SKM-1 (cell line): Measurements from ENCODE around the gene UHRF1.
A peak's percentile ranks its signal among the peaks of the same experiment; 100 is the strongest.
"Not testable (repeated sequence)": the region's sequence is repeated elsewhere in the genome, so short reads cannot be mapped to it uniquely, and the experiment has no call there.

Experiments
- DNase-seq: peaks from one replicate; lab custom pipeline; 2025; ENCODE audit not compliant: unreplicated experiment; lab: John Stamatoyannopoulos, UW

Gene UHRF1

DNA sequence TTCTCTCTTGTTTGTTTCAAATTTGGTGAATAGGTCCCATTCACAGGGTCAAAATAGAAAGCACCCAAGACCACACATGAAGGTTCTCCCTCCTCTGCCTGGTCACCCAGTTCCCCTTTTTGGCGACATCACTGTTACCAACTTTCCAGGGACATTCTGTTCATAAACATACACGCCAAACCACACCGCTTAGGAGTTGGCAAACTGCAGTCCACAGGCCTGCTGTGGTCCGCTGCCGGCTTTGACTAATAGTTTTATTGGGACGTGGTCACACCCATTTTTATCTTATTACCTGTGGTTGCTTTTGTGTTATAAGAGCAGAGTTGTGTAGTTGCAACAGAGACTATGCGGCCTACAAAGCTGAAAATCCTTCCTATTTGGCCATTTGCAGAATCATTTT is 24.2 kb downstream of the UHRF1 start:
- no peak for DNase-seq

DNA sequence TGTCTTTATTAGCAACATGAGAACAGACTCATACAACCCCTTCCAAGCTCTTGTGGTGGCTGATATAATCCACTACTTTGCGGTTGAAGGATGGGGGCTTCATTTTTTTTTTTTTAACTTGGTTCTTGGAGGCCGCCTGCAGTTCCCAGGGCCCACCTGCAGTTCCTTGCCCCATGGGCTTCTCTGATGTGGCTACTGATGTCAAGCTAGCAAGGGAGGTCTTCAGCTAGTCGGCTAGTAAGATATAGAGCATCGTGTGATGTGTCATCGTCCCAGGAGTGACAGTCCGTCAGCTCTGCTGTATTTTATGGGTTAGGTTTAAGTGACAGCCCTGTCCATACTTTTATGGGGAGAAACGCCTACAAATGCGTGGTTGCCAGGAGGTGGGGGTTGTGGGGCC is 26.1 kb downstream of the UHRF1 start:
- DNase-seq, result no peak

DNA sequence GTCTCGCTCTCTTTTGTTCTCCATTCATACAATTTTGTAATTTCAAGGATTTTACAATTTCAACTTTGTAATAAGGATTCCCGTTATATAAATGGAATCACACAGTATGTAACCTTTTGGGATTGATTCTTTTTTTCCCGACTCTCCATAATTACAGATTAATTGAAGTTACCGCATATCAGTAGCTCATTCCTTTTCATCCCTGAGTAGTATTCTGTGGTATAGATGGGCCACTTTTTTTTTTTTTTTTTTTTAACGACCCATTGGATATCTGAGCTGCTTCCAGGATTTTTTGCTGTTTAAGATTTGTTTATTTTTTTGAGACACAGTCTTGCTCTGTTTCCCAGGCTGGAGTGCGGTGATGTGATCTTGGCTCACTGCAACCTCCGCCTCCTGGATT is 27.8 kb downstream of the UHRF1 start:
- no peak for DNase-seq

DNA sequence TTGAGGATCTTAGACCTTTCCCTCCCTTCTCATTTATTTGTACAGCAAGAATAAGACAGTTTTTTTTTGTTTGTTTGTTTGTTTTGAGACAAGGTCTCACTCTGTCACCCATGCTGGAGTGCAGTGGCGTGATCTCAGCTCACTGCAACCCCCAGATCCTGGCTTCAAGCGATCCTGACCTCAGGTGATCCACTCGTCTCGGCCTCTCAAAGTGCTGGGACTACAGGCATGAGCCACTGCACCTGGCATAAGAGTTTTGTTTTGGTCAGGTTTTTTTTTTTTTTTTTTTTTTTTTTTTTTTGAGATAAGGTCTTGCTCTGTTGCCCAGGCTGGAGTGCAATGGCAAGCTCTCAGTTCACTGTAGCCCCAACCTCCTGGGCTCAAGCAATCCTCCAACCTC is 29.2 kb downstream of the UHRF1 start:
- DNase-seq, result not testable (repeated sequence)

DNA sequence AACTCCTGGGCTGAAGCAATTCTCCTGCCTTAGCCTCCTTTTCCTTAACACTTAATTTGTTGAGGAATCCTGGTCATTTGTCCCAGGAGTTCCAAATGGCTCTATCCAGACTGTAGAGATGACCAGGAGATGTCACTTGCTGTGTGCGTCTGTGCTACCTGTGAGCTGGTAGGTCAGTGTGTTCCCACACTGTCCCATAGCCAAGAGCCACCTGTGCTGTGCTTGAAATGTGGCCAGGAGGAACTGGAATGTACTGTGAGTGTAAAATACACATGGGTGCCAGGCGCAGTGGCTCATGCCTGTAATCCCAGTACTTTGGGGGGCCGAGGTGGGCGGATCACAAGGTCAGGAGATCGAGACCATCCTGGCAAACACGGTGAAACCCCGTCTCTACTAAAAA is 30.2 kb downstream of the UHRF1 start:
- DNase-seq, result no peak

DNA sequence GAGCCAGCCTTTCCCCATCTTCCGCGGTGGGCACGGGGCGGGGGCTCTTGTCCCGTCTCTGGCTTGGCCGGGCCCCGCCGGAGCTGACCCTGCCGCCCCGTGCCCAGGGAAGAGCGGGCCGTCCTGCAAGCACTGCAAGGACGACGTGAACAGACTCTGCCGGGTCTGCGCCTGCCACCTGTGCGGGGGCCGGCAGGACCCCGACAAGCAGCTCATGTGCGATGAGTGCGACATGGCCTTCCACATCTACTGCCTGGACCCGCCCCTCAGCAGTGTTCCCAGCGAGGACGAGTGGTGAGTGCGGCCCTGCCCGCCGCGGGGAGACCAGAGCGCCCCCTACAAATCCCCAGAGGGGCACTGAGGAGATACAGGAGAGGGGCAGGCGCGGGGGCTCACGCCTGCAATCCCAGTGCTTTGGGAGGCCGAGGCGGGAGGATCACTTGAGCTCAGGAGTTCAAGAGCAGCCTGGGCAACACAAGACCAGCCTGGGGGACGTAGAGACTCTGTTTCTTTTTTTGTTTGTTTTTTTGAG is 32.4 kb downstream of the UHRF1 start:
- DNase-seq, result not testable (repeated sequence)

DNA sequence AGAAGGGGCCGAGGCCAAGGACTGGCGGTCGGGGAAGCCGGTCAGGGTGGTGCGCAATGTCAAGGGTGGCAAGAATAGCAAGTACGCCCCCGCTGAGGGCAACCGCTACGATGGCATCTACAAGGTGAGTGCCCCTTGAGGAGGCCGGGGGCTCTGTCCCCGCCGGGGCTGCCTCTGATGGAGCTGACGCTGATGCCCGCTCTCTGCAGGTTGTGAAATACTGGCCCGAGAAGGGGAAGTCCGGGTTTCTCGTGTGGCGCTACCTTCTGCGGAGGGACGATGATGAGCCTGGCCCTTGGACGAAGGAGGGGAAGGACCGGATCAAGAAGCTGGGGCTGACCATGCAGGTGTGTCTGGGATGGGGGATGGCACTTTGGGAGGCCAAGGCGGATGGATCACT is 41.3 kb downstream of the UHRF1 start:
- not testable (repeated sequence) for DNase-seq

DNA sequence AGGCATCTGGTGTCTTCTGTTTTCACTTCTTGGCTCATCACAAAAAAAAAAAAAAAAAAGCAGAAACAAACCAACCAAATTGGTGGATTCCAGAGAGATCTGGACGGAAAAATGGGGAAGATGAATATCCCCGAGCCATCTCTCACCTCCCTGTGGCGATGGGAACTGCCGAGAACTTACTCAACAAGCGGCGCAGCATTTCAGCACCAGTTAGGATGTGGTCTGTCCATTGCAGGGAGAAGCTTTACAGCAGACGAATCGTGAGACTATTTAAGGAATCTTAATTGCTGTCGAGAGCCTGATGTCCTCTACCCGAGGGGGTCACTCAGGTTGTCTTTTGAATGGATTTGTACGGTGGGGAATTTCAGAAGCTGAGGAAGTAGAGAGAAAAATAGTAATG is 42.4 kb downstream of the UHRF1 start:
- no peak for DNase-seq

DNA sequence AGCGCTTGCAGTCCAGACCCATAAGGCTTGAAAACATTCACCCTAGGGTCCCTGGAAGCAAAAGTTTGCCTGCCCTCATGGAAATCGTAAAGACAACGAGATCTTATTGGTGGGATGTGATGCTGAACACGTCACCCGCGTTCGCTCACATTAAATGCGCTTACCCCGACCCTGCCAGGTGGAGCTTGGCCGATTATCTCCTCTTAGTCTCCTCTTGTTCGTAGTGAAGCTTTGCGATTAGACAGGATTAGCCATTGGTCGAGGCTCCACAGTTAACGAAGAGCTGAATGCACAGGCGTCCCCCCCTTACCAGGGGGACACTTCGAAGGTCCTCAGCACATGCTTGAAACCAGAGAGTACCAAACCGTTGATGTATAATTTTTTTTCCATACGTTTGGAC is 43.6 kb downstream of the UHRF1 start:
- no peak for DNase-seq

DNA sequence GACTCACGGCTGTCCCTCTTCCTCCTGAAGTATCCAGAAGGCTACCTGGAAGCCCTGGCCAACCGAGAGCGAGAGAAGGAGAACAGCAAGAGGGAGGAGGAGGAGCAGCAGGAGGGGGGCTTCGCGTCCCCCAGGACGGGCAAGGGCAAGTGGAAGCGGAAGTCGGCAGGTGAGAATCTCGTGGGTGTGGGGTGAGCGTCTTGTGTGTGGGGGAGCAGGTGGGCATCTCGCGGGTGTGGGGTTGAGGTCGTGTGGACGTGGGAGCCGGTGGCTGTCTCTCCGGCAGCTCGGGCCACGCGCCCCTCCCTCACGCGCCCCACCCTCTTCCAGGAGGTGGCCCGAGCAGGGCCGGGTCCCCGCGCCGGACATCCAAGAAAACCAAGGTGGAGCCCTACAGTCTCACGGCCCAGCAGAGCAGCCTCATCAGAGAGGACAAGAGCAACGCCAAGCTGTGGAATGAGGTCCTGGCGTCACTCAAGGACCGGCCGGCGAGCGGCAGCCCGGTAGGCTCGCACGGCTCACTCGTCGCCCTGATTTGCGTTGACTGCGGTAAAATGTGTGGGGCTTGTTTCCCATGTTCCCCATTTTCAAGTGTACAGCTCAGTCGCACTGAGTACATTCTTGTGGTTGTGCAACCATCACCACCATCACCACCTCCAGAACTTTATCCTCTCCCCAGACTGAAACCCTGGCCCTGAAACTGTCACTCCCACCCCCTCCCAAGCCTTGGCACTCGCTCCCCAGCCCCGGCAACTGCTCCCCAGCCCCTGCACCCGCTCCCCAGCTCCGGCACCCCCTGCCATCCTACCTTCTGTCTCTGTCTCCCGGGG is 45.2 kb downstream of the UHRF1 start:
- not testable (repeated sequence) for DNase-seq

DNA sequence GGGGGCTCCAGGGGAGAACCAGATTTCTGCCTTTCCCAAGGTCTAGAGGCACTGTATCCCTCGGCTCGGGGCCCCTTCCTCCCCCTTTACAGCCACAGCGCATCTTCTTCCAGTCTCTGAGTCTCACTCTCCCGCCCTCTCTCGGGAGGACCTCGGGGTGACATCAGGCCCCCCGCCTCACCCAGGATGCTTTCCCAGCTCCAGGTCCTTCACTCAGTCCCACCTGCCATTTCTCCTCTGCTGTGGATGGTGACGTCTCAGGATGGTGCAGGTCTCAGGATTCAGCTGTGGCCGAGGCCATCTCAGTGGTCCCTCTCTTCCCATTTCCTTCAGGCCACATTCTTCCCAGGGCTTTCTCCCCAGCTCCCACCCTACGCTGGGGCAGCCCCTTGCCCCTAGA is 46.0 kb downstream of the UHRF1 start:
- DNase-seq, result no peak

DNA sequence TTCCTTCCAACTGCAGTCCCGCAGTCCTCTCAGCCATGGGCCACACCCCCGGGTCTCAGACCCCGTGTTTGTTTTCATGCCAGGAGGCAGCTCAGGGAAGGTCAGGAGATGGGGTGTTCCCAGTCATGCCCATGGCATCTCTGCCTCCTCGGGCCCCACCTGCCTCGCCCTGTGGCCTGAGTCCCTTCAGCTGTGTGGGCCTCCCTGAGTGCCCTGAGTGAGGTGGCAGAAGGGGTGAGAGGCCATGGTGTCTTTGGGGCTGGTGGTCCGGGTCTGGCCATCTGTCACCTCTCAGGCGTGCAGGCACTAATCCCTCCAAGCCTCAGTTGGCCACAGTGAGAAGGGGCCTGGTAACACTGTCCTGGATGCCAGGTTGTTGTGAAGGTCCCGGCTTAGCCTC is 48.7 kb downstream of the UHRF1 start:
- no peak for DNase-seq

DNA sequence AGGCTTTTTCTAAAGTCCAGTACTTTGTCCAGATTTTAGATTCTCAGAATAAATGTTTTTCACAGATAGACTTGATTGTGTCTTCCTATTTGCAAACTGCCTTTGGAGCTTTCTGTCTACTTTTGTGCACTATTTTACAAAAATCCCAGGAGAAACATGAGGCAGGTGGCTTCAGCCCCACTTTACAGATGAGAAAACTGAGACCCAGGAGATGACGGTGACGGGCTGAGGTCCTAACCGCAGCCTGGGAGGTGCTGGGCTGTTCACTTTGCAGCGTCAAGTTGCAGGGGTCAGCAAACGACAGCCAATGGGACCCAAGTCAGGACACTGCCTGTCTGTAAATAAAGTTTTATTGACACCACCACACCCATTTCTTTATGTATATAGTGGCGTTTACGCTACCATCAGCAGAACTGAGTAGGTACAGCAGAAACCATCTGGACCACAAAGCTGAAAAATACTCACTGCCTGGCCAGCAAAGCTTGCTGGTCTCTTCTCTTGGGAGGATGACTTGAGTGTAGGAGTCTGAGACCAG is 52.9 kb downstream of the UHRF1 start:
- no peak for DNase-seq

DNA sequence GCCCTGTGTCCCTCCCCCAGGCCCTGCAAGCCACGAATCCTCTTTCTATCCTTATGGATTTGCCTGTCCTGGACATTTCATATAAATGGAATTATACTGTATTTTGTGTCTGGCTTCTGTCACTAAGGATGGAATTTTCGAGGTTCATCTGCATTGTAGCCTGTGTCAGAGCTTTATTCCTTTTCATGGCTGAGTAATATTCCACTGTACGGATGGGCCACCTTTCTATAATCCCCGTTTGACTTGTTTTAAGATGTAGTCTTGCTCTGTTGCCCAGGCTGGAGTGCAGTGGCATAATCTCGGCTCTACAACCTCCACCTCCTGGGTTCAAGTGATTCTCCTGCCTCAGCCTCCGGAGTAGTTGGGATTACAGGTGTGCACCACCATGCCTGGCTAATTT is 55.8 kb downstream of the UHRF1 start:
- no peak for DNase-seq

DNA sequence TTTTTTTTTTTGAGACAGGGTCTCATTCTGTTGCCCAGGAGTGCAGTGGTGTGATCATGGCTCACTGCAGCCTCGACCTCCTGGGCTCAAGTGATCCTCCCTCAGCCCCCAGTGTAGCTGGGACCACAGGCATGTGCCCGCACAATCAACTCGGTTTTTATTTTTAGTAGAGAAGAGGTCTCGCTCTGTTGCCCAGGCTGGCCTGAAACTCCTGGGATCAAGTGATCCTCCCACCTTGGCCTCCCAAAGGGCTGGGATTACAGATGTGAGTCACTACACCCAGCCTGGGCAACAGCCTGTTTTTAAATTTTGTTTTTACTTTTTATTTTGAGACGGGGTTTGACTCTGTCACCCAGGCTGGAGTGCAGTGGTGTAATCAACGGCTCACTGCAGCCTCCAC is 57.3 kb downstream of the UHRF1 start:
- DNase-seq, result no peak

DNA sequence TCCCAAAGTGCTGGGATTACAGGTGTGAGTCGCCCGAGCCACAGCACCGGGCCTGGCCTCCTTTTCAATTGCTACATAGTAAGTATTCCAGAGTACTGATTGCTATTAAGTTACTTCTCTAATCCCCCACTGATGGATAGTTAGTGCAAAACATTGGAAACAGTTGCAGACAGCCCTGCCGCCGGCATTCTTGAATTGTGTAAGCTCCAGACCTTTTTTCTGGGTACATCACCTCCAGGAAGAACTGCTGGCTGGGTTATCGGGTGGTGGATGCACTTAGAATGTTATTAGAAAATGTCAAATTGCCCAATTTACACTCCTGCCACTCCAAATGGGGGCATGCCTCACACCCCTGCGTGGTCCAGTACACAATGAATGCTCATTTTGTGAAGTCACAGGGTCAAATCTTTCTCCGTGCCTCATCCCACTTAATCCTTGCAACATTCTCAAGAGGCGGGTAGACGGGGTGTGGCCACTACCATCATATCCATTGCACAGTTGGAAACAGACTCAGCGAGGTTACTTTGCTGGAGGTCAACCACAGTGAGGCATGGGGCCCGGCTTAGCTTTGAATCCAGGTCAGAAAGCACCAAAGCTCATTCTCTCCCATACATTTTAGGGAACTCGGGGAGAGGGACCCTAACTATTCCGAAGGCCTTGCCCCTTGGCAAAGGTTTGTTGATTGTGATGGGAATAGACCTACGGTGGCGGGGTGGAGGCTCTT is 58.6 kb downstream of the UHRF1 start:
- no peak for DNase-seq

DNA sequence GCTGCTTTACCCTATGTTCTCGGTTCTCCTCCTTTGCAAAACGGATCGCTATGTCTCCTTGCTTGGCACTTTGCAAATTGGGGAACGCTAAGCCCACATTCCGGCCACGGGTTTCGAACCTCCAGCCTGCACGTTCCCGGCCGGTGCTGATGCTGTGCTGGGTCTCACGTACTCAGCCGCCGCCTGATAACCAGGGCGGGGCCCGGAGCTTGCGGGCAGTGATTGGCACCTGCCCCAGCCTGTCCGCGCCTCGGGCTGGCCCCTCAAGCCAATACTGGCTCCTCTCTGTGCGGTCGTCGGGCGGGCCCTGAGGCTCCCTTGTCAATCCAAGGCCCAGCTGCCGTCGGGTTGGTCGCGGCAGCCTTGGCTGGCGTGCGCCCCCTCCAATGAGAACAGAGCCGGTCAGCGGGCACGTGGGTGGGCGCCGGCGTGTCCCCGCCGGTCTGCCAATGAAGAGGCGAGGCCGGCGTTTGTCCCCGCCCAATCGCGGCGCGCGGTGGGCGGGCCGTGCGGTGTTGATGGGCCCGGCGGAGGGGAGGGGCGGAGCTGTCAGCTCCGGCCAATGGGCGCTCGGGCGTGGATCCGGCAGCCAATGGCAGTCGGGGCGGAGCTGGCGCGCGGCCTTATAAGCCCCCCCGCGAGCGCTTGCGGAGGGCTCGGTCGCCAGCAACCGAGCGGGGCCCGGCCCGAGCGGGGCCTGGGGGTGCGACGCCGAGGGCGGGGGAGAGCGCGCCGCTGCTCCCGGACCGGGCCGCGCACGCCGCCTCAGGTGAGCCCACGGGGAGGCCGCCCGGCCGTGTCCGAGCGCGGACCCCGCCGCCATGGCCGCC is 59.4 kb downstream of the UHRF1 start, which contains the start of gene KDM4B:
Gene KDM4B, plus strand, starts transcription at position 652 of the 830 bp plus-strand sequence. CDS start 63,778 bp downstream, outside the sequence.
- peak; percentile 99 for DNase-seq

DNA sequence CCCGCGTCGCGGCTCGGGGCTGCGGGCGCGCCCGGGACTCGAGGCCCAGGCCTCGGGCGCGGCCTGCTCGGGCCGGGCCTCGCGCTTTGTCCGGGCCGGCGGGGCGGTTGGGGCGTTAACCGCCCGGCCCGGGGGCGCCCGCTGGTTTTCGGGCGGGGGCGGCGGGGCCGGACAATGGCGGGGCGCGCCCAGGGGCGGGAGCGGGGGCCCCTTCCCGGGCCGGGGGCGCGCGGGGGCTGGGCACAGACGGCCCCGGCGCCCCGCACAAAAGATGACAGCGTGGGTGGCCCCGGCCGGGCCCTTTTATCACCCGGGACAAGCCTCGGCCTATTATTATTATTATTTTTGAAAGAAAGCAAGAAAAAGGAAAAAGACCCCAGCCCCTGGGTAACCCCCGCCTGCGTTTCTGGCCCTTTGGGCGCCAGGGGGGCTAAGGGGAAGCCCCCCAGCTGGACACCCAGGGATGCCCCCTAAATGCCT is 60.0 kb downstream of the UHRF1 start:
- DNase-seq, result no peak

DNA sequence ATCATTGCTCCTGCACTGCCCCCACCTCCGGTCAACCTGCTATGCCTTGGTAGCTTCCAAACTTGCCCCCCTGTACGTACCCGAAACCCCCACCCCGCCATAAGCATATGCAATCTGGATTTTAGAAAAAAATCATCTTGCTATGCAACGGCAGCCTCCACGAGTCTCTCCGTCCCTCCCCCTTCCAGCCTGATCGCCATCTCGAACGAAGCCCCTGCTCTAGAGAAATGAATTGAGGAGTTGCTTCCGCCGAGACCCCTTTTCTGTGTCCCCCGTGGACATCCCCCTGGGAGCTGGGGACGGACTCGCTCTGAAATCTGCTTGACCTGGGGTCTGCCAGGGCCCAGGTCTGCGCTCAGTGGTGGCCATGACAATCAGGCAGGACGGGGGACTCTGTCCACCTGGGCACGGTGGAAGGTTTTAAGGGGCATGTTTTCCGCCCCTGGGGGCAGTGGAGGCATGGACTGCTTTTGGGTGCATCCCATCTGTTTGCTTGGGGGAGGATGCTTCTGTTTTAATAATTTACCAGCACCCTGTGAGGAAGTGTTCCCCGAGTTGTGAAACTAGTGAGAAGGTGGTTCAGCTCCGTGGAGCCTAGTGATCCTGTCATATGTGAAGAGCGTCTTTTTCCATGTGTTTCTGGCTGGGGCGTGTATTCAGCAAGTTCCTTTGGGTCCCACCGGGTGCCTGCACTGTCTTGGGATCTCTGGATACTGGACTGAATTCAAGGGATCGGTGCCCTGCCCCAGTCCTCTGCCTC is 60.7 kb downstream of the UHRF1 start:
- DNase-seq, result peak; percentile 38
